GM18511 (cell line): ENCODE measurements around the gene TST.
A peak's percentile ranks its signal among the peaks of the same experiment; 100 is the strongest.

Experiments used
- ATAC-seq: cut with Tn5 transposase; IDR thresholded peaks from one replicate; pipeline ENCODE4 v1.9.1; 2021; ENCODE audit warnings: mild to moderate bottlenecking, moderate library complexity; ENCODE audit not compliant: unreplicated experiment

The TST gene

DNA sequence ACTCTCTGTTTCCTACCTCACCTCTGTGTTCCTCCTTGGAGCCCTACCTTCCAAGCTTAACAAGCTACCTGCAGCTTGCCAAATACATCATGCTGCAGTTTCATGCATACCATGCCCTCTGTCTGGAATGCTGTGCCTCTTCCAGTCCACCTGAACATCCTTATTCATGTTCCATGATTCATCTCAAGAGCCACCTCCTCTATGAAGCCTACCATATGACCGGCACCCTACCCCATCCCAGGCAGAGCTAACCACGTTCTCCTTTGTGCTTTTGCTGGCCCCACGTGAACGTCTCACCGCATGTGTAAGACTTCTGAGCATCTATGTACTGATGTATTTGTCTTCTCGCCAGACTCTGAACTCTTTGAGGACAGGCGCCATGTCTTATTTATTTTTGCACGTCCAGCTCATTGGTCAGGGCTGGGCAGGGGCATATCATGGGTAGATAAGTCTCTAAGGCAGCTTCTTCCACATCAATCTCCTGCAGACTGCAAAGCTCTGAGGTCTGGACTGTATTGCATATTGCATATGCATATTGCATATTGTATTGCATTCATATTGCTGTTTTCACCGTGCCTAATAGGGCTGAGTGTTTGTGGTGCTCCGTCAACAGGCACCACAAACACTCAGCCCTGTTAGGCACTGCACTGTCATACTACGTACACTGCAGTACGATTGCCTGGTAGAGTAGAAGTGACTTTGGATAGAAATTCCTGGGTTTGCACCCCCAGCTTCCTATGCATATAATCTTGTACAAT lies 31.0 kb downstream of the TST start:
- ATAC-seq, result no peak

DNA sequence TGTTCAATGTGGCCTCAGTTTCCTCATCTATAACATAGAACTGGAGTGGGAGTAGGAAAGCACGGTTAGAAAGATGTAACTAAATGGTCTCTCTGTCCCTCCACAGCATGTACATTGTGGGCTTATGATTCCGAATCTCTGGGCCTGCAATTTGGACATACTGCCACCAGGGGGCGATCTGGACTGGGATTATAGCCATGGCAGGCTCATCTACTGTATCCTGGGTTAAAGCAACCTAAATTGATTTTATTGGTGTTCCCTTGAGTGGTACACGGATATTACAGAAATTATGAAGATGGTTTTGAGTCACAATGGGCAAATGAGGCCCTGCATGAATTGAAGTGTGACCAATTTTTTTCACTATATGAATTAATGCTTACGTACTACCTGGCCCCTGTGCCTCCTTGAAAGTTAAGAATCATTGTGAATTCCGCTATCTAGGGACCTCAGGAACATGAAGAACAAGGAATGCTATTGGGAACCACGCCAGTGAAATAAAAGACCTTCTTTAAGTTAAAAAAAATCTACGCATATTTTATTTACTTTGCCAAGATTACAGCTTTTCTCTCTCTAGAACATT lies 32.9 kb downstream of the TST start:
- no peak for ATAC-seq

DNA sequence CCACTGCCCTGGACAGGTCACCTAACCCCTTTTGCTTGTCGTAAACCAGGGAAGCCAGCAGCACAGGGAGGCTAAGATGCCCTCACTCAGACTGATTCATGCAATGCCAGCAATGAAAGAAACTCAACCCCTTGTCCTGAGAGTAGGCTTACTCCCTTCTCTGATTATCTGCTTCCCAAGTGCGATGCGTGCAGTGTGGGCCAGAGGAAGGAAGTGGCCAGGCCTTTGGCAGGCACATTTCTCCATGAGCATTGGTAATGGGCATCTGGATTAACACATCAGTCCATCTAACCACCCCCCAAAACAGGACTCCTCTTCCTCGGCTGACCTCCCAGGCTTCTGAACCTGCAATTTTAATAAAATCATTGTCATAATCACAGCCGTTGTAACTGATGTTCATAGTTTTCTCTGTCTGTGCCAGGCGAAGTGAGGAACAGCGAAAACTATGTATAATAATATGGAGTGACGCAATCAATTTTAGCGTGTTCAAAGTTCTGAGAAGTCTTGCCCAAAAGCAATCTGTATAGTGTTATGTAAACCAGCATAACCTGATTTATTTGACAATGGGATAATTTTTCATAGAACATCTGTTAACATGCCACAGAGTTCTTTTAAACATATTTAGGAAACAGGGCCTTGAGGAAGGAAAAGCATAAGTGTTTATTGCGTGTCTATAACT lies 33.9 kb downstream of the TST start:
- ATAC-seq, result no peak

DNA sequence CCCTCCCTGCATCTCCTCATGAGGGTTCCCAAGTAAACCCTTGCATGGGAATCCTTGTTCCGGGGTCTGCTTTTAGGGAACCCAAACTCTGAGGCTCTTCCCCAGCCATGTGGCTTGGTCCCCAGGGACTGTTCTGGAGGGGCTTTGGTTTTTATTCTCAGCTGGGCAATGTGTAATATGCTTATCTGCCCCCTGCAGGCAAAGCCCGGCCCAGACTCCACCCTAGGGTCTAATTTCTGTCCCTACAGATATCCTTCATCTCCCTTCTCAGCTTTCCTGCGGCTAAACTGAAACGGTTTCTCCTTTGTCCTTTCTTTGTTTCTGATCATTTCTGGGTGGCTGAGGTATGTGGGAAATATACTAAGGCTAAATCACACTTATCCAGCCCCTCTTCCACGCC lies 37.1 kb downstream of the TST start:
- no peak for ATAC-seq

DNA sequence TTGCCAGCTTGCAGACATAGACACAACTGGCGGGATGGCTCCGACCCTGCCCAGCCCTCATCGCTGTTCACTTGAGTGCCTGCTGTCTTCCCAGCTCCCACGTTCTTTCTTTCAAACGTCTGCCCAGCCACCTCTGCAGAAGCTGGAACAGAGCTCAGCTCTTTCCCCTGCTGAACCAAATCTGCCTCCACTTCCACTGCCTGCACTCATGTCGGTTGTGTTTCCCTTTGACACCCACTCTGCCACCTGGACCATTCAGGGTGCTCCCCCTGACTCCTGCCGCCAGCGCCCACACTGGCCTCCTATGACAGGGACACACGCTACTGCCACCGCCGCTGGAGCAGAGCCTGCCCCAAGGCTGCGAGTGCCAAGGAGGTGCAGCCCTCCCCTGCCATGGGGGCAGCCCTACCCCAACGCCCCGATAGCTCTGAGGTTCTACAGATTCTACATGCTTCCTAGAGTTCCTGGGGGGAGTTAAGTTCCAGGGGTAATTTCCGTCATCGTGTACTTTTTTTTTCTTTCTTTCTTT lies 37.9 kb downstream of the TST start:
- no peak for ATAC-seq

DNA sequence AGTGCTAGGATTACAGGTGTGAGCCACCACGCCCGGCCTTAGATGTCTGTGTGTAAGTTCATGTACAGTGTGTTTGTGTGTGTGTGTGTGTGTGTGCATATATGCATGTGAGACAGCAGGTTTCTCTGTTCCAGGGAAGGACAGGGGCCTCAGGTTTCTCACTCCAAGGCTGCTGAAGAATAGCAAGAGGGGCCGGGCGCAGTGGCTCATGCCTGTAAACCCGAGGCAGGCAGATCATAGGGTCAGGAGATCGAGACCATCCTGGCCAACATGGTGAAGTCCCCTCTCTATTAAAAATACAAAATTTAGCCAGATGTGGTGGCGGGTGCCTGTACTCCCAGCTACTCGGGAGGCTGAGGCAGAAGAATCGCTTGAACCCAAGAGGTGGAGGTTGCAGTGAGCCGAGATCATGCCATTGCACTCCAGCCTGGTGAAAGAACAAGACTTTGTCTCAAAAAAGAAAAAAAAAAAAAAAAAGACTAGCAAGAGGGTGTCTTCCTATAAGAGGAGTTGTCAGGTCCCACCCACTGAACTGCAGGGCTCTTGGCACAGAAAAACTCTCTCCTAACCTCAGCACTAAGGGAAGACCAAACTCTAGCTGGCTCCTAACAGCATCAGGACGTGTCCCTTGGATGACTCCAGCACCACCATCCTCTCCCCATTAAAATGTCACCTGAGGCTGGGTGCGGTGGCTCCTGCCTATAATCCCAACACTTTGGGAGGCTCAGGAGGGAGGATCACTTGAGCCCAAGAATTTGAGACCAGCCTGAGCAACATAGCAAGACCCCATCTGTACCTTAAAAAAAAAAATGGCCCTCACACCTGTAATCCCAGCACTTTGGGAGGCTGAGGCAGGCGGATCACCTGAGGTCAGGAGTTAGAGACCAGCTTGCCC lies 40.0 kb downstream of the TST start:
- no peak for ATAC-seq

DNA sequence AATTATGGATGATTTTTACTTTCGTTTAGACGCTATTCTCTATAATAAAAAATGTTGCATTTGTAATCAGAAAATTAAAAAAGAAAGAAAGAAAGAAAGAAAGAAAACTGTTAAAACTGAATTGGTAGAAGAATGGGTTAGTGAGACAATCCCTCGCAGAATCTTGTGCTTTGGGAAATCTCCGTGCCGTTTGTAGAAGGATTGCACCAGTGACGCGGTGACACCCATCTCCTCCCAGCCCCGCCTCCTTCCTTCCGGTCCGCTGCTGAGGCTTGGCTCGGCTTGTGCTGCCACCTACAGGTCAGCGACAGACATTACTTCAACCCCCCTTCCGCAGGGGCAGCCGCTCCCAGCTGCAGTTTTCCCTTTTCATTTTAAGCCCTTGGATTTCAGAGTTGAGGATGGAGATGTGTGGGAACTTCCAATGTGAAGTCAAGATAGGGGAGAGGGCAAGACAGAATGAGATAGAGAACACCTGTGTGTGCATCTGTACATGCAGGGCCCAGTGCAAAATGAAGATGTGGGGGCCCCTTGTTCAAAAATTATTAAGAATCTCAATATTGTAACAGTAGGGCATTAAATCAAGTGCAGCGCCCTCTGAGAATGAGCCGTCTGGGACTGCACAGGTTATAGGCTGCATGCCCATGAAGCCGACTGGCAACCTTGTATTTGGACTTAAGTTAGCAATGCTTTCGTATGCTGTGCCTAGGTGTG lies 41.1 kb downstream of the TST start:
- ATAC-seq, result no peak

DNA sequence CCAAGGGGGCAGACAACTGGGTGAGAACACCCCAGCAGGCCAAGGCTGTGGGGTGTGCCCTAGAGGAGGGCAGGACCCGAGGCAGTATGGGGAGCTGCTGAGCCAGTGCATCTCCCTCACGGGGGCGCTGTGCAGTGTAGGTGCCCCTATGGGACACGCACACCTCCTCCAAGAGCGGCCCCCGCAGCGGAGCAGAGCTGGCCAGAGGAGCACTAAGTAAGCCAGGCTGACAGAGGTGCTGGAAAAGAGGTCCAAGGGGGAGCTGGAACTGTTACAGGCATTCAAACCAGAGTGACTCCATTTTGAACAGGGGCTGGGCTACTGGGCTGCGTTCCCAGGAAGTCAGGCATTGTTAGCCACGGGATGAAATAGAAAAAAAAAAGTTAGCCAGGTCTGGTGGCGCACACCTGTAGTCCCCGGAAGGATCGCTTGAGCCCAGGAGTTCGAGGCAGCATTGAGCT lies 41.8 kb downstream of the TST start:
- peak; percentile 58 for ATAC-seq

DNA sequence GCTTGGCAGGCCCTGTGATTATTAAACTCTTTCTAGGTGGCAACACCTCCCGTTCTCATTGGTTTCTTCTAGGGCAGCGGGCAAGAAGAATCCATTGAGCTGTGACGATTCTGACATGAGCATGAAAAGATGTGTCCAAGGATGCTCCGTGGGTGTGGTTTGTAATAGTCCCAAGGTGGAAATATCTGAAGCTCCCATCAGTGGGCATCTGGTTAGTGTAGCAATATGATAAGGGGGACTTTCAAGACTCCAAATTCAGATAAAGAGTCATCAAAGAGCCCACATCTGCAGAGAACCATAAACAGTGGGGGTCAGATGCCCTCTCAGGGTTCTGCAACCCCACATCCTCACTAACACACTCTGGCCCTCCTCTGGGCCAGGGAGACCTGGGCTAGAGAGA lies 42.6 kb downstream of the TST start:
- ATAC-seq, result no peak

DNA sequence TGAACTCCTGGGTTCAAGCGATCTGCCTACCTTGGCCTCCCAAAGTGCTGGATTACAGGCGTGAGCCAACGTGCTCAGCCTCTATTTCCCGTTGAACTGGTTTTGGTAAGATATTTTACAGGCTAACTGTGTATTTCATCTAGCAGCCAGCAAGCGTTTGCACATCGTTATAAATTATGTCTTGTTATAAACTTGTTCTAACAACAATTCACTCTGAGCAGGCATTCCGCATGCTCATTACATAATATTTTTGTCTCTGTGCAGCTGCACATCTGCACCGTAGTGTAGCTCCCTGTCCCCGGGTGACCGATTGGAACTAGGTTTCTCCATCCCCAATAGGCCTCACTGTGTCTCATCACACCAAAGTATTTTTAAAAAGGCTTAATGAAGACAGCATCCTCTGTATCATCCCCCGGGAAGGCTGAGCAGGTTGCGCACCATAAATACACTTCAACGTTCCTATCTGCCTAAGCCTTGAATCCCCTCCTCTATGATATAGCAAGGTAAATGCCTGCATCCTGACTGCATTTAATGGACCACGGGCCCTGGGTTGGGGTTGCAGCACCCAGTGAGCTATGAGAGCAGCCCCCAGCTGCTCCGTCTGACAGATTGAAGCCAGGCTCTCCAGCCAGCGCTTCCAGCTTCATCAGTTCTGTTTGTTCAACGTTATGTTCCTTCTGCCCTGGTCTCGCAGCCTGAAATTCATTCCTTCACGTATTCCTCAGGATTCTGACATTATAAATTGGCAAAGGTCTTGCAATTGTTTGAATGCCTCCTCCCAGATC lies 47.7 kb downstream of the TST start:
- no peak for ATAC-seq

DNA sequence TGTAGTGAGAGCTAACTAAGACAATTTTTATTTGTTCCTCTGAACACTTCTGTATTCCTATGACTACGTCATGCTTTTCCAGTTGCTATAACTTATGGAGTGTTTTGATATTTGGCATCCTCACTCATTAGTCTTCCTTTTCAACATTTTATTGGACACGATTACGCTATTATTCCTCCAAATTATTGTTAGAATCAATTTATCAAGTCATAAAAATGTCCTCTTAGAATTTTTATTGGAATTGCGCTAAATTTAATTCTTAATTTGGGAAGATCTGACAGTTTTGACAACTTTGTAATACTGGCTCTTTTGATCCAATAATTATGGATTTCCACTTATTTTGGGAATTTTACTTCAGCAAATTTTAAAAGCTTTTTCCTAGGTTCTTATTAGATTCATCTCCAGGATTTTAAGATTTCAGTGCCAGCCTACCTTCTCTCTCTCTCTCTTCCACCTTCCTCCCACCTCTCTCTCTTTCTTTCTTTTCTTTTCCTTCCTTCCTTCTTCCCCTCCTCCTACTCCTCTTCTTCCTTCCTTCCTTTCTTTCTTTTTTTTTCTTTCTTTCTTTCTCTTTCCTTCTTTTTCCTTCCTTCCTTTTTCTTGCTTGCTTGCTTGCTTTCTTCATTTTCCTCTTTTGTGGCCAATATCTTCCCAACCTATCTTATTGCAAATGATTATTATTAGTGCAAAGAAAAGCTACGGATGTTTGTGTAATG lies 50.8 kb downstream of the TST start:
- no peak for ATAC-seq

DNA sequence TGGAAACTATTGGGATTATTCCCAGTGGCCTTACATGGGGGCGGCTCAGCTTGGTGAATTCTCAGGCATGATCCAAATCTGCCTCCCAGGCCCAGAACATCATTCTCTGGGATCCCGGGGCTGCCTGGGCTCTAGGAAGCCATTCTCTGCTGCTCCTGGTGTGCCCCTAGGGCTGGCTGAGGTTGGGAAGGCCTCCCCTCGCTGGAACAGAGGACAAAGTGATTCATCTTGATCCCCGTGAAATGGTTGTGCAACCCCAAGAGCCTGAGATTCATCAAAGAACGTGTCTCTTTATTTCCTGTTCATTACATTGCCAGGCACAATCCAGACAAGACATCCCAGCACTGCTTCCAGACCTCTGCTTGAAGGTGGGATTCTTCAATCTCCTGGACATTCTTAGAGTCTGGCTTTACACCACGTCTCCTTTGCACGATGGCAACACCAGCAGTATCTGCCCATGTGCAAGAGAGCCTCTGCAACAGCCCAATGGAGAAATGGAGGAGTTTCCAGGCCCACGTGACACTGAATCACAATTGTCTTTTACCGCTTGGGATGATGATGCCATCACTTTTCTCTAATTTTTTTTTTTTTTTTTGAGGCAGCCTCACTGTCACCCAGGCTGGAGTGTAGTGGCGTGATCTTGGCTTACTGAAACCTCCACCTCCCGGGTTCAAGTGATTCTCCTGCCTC lies 52.3 kb downstream of the TST start:
- ATAC-seq, result no peak

DNA sequence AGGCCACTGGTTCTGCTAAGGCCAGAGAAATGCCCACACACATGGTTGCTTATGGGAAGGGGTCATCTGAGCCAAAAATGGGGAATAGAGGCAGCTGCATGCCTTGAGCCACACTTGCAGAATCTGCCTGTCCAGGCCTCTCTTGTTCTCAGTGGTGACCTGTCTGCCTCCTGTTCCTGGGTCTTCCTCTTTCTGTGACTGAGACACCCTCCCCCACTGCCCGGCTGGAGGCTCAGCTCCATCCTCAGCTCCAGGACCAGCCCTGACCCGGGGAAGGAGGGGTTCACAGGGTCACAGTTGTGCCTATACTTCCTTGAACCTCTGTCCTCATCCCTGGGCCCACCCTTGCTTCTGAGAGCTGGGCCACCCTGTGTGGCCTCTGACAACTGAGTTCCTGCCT lies 53.6 kb downstream of the TST start:
- no peak for ATAC-seq

DNA sequence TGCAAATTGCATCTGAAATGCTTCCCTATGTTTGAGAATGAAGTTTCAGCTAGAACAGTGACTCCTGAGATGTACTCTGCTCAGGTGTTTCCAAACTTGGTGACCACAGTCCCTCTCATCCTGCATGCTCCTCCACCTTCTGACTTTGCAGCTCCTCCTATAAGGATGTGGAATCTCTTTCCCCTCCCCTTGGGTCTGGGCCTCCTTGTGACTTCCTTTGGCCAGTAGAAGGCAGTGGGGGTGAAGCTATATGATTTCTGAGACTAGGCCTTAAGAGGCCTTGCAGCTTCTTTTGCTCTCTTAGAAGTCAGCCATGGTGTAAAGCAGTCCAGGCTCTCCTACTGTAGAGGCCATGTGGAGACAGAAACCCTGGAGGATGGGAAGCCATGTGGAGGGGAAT lies 55.1 kb downstream of the TST start:
- no peak for ATAC-seq

DNA sequence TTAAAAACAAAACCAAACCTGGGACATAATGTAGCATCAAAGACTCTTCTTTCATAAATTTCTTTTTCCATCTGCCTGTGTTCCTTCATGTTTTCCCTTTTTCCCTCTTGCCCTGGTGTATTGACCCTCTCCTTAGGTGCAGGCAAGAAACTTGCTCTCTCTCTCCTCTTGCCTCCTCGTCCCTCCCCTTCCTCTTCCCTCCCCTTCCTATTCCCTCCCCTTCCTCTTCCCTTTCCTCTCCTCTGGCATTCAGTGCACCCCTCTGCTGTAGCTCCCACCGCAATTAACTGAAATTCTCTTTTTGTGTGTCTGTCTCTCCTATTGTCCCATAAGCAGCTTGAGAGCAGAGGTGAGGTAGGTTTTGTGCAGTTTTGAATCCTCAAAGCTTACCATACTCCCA lies 55.9 kb downstream of the TST start:
- no peak for ATAC-seq

DNA sequence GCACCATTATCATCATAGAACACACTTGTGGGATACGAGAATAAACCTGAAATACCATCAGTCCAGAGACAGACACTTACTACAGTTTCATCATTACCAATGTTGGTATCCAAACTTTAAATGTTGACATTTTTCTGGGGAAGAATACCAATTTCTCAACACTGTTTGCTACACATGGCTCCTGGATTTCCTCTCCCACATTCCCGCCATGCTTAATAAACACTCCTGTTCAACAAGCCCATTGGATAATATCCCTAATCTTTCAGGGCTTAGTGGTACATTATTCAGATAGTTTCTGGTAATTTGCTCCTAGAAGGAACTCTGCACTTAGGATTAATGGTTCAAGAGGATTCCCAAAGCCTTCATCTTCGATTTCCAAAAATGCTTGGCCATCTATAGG lies 57.6 kb downstream of the TST start:
- ATAC-seq, result no peak
